Measurements from ENCODE around the gene CSH2.

DNA sequence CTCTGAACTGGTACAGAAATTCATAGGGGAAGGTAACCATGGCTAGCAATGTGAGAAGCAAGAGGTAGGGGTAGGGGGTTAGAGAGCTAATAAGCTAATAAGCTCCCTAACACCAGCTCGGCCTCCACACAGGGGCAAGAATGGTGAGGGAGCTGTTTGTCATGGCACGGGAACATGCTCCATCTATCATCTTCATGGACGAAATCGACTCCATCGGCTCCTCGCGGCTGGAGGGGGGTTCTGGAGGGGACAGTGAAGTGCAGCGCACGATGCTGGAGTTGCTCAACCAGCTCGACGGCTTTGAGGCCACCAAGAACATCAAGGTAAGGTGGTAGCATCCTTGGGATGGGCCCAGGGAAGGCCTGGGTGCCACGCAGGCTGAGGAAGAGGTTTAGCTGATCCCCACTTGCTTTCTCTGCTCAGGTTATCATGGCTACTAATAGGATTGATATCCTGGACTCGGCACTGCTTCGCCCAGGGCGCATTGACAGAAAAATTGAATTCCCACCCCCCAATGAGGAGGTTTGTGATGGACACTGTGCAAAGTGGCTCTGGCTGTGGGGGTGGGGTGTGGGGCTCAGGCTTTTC is 42.5 kb downstream of the CSH2 start:
- no peak for TF ChIP-seq ATF1 (CRISPR knock-in tag; IDR thresholded peaks at IDR 0.05)
- TF ChIP-seq ATF1 (tag; IDR thresholded peaks at IDR 0.05) = no peak
- TF ChIP-seq ZBTB33 (CRISPR knock-in tag; IDR thresholded peaks at IDR 0.05) = no peak
- no peak for TF ChIP-seq CTCF (IDR thresholded peaks at IDR 0.05 in 2 of 3, conservative IDR thresholded peaks at IDR 0.05 in 1 of 3; ENCODE audit: insufficient read depth in 2 of 3, low read depth in 1 of 3, low read length in 3 of 3)
- no peak for TF ChIP-seq MCM5 (IDR thresholded peaks at IDR 0.05; ENCODE audit: low read depth)
- TF ChIP-seq ZNF311 (CRISPR knock-in tag; IDR thresholded peaks at IDR 0.05) = no peak
- TF ChIP-seq POLR2A (conservative IDR thresholded peaks at IDR 0.05) = no peak
- no peak for TF ChIP-seq GATA2 (CRISPR knock-in tag; IDR thresholded peaks at IDR 0.05)
- no peak for TF ChIP-seq ZNF589 (CRISPR knock-in tag; IDR thresholded peaks at IDR 0.05; ENCODE audit: low read depth)

All from K562 (cell line).